H1 (cell line): Measurements from ENCODE around the gene PDIA2. TPM values are rescaled to one million over a fixed set of nuclear protein-coding genes. Genes with fewer than 3 reads are reported as not detected.

Source experiments
- CREB1 ChIP-seq: IDR thresholded peaks from 2 replicates; pipeline ENCODE4 v1.6.1; 2012; ENCODE audit warnings: inconsistent platforms
- EP300 ChIP-seq, 2 experiments: IDR thresholded peaks; 1 replicate in 1 of 2; 2 replicates in 1 of 2; pipeline ENCODE4 v1.6.1; 2011 to 2012; ENCODE audit warnings: low read depth in 2 of 2, low read length in 2 of 2, mild to moderate bottlenecking in 2 of 2, borderline replicate concordance in 1 of 2, inconsistent platforms in 1 of 2, moderate library complexity in 1 of 2
- GTF2F1 ChIP-seq: IDR thresholded peaks from 2 replicates; pipeline ENCODE4 v1.6.1; 2012; ENCODE audit warnings: low read depth, low read length, improper control_type of control experiment, borderline replicate concordance
- PHF8 ChIP-seq: fragments of 200-600 bp; sonication (generic); conservative IDR thresholded peaks from 2 replicates; pipeline ENCODE4 v1.7.1; 2012; ENCODE audit warnings: low read depth, mild to moderate bottlenecking, inconsistent platforms, low read length, moderate library complexity
- RFX5 ChIP-seq: IDR thresholded peaks from 2 replicates; pipeline ENCODE4 v1.6.1; 2011; ENCODE audit warnings: low read depth, low read length, improper control_type of control experiment, borderline replicate concordance
- TAF1 ChIP-seq: IDR thresholded peaks from 2 replicates; pipeline ENCODE4 v1.6.1; 2011; ENCODE audit warnings: mild to moderate bottlenecking, low read depth, low read length
- polyA plus RNA-seq, 7 experiments: library from polyadenylated mRNA; depleted of rRNA in 3 of 7; stranded (reverse) in 5 of 7; unstranded in 2 of 7; fragments of >200 nt in 5 of 7; fragments of 200-250 nt in 2 of 7; gene quantifications; 1 replicate in 5 of 7; 2 replicates in 1 of 7; 4 replicates in 1 of 7; pipeline versions ENCODE4 v1.2.1 to v1.2.3, GENCODE V29; 2011 to 2013; ENCODE audit warnings: missing spikeins in 2 of 7, mixed read lengths in 2 of 7
- total RNA-seq: library from RNA; stranded (reverse); fragmentation: NEBNext Ultra II Directional; extraction: Animal tissue kit (Norgen Biotek cat#: 25700); gene quantifications from 2 replicates; pipeline ENCODE4 v1.2.1, GENCODE V29; 2021

PDIA2 gene
- total and polyA plus RNA-seq, 2 of the 8 experiments (the other 6 are each of a cell fraction or from before 2014, with no cell fraction given), result 0.34 to 0.50 TPM

GRCh38 chr16:314351-314750 lies 31.4 kb downstream of the PDIA2 start (continued):
- TF ChIP-seq EP300 (IDR thresholded peaks at IDR 0.05; ENCODE audit: borderline replicate concordance in 1 of 2, low read depth in 2 of 2, low read length in 2 of 2) (no peak), RFX5 (no peak), TAF1 (no peak), CREB1 (no peak), PHF8 (no peak), GTF2F1 (no peak)
- TF ChIP-seq, all 59 proteins: peak for 0
